Tibial nerve (tissue), 3 donors: ENCODE results near the gene CNOT8.

Experiments
- CTCF ChIP-seq, 5 experiments: fragments of 200-600 bp in 3 of 5; fragments of 450-650 bp in 2 of 5; sonication (generic) in 3 of 5; IDR thresholded peaks; one replicate each; pipeline ENCODE4 v1.5.1; 2016 to 2019; ENCODE audit warnings: antibody characterized with exemption in 5 of 5, mild to moderate bottlenecking in 3 of 5, moderate library complexity in 2 of 5
- POLR2A ChIP-seq, 2 donors: fragments of 450-650 bp; IDR thresholded peaks; one replicate each; pipeline ENCODE4 v1.6.1; 2017; ENCODE audit warnings: antibody characterized with exemption in 2 of 2, mild to moderate bottlenecking in 2 of 2, moderate library complexity in 2 of 2

GRCh38 chr5:154878642-154879335 is 20.4 kb downstream of the CNOT8 start:
- TF ChIP-seq CTCF (IDR thresholded peaks at IDR 0.05) (no peak), POLR2A (IDR thresholded peaks at IDR 0.05) (no peak)
